Non-pigmented ciliary epithelial cell (primary cell): ENCODE data around the gene ADAMTSL1.
A peak's percentile ranks its signal among the peaks of the same experiment; 100 is the strongest.

Experiments
- DNase-seq: peaks from one replicate; pipeline ENCODE4 v3.0.0-alpha.2; 2010; ENCODE audit warnings: low read depth

ADAMTSL1 gene

DNA sequence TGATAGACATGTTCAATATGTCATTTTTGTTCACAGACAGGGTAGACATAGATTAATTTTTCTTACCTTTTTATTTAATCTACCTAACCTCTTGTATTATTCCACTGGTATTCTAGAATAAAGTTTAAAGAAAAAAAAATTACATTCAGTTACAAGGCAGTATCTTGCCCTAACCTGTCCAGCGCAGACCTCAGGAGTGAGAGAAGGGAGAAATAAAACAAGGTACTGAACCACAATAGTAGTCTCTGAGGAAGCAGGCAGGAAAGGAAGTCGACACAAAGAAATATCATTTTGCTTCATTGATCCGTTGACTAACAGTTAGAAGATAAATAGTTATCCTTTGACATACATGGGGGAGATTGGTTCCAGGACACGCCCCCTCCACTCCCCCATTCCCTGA, 12.5 kb upstream of the ADAMTSL1 start:
- DNase-seq: no peak

DNA sequence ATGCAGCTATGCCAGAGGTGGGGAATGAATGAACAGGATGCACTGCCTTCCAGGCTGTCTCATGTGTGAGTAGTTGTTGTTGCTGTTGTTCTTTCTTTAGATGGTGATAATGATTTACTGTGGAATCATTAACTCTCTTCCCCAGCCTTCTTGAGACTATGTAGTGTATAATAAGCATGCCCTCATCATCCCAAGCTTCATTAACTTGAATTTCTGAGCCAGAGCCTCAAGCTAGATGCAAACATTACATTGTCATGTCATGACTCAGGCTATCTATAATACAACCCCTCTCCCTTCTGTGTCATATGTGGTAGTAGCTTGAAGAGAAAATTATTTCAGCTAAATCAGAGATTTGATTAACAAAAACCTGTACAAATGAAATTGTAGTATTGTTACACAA, 10.0 kb upstream of the ADAMTSL1 start:
- DNase-seq: no peak

DNA sequence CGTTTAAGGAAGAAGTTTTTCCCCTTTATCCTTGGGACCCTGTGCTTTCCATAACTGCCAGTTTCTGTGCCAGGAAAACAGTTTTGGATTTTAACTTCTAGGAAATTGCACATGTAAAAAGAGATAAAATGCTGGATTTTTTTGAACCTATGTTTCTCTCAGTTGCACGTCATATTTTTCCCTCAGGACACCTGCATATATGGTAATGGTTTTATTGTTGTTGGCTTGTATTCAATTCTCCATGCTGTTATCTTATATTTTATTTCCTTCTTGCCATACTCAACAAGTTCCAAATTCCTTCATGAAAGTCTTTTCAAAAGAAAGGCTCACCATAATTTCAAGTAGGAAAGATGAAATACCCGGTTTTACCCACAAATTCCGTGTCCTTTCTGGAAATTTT, 7.9 kb upstream of the ADAMTSL1 start:
- no peak for DNase-seq

DNA sequence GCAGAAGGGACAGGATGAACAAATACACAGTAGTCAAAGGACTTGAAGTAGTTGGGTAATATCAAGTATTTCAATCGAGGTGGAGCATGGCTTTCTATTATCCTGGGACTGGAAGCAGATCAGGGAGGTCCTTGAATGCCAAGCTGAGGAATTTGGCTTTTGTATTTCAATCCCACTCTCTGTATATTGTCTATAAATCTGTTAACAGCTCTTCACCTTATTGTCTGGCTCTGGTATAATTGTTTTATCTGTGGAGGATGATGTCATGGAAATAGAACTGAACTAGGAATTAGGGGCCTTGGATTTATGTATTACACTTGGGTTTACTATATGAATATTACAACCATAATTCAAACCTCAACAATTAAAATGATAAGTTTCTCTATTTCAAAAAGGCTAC, 6.3 kb upstream of the ADAMTSL1 start:
- no peak for DNase-seq

DNA sequence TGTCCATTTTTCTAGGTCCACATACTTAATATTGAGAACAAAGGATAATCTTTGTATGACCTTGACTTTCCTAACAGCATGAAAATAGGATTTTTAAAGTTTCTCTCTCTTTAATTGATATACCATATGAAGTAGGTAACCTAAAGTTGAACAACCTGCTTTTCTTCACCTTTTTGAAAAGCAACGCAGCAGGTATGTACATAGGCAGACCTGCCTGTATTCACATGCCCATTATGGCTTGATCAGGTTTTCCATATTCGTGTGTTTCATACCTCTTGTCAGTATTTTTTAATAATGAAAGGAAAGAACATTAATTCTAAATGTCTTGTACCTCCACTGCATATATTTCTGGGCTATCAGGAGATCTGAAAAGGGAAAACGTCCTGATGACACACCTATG, 1.5 kb upstream of the ADAMTSL1 start:
- DNase-seq: no peak

DNA sequence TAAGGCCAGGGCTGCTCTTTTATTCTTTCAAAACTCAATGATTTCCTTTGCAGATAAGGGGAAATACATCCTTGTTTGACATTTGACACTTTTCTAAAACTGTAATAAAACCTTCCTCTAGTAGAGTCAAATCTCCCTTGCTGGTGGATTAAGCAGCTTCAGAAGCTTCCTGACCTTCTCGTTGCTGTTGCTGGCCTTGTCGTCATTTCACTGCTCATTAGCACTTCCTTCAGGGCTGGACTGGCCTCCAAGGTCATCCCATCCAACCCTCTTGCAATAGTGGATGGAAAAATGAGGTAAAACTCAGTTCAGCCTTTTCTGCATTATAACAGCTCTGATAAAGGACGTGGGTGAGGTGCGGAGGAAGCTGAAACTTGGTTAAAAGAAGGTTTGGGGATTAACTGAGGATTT, 1.1 kb upstream of the ADAMTSL1 start:
- DNase-seq: no peak

DNA sequence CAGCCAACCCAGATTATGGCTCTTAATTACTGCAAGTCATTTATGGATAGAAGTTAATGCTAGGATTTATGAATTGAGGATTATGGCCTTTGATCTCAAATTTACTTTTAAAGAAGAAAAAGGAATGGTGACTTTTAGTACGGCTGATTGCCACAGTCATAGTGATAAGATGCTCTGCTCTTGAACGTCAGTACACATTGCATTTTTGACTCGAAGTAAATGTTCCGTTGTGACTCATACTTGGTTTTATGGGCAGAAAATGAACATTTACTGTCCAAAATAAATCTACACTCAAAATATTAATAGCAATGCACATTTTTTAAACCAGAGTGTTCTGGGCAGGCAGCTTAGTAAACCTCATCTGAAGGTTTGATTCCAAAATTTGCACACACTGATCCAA, 830 bp downstream of the ADAMTSL1 start:
- no peak for DNase-seq

DNA sequence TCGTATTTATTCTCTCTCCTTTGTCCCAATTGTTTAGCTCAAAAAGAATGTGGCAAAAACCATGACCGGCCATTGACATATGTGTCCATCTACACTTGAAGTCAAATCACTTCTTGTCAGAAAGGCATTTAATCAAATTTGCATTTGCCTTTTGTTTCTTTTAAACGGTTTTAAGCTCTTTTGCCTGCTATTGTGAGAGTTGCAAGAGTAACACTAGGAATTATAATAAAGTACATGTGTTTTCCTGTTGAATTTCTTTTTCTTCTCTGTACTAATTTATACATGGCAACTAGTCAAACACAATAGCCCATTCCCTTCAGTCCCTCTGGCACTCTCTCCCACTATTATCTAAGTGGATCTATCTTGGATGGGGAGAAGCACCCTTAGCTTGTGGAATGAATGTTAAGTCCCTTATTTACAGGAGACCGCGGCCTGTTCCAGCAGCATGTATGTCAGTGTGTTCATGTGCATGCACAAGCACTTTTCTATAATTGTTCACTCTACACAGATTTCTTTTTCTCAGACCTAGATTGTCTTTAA, 3.2 kb downstream of the ADAMTSL1 start:
- DNase-seq: no peak

DNA sequence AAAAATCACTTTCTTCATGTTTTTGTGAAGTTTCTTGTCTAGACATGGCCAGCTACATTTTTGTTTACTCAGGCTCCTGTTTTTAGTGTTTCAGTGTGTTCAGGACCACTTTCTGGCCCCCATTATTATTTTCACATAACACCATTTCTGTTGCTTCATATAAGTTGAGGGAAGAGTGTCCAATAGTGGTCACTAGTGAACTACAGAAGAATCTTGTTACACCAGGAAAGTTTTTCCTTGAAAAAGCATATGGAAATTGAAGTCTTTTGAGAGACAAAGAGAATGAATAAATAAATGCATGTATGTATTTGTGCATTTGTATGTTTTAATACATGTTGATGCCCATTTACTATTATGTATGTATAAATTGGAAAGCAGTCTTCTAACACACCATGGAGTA, 3.8 kb downstream of the ADAMTSL1 start:
- DNase-seq: no peak

DNA sequence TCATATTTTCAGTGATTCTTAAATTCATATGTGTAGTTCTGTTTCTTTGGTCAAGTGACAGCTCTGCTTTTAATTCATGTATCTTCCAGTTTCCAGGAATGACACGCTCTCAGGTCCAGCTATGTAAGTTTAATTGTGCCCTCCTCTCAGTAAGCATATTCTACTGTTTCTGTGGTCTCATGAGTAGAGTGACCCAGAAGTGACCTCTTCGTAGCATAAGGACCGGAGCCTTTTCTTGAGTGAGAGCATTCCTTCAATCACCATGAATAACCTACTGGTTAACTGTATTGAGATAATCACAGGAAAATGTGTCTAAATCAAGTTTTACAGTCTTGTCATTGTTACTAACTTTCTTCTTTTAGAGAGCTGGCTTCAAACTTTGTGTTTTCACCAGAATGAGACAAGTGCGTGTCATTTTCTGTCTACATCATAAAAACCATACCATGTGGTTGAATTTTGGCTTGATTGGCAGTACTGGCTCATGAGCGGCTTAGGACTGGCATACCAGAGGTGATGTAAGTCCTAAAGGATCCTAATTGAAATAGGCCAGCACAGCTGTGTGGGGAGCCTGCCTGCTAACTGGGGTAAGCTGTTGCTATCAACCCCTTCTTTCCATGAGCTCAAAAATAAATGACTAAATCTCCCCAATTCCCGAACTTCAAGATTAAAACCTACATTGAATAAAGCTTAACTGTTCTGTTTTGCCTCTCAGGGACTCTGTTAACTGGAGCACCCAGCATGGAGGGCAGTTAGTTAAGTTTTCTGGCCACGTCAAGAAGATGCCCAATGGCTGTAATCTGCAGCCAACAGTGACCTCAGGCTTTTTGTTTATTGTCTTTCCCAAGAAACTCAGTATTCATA, 4.8 kb downstream of the ADAMTSL1 start:
- DNase-seq: no peak

DNA sequence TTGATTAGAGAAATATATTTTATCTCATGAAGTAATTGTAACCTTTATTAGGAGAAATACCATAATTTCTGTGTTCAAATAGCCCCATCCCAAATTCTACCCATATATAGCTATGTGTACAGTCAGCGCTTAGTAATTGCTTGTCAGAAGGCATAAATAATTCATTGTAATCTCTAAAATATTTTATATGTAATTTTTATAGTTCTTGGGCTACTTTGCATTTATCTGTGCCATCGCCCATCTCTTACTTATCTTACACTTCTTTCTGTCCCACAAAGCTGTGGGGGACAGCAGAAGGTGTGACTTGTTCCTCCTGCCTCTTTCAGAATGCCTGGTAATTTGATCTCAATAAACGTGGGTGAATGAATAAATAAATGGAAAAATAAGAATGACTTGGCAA, 5.5 kb downstream of the ADAMTSL1 start:
- DNase-seq: no peak

DNA sequence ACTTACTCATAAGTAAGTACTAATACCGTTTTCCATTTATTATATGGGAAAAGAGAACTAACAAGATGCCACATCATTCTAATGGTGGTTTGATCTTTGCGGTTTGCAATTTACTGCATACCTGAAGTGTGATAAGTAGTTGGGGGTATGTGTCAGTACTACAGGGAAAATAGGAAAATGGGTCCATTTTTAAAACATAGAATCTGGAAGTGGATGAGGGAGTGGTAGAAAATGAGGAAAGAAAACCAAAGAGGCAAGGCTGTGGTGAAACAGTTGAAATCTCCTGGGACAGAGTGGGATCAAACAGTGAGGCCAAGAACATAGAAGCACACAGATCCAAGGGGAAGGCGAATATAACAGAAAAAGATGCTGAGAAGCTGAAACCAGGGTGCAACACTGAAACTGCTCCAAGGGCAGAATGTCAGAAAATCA, 6.7 kb downstream of the ADAMTSL1 start:
- no peak for DNase-seq

DNA sequence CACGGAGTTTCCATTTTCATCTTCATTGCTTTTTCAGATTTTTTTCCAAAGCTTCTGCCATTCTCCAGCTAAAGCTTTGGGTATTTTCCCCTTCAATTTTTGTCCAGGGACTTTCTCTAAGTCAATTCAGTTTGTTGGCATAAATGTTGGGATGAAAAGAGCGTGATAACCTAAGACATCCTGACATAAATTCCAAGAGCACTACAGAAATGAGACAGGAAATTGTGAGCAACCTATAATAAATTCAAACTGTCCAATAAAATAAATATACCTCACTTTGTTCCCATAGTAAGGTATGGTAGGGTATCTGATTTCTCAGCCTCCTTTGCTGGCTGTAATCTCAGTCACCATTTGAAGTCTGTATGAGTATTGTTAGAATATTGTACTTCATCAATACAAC, 8.4 kb downstream of the ADAMTSL1 start:
- no peak for DNase-seq

DNA sequence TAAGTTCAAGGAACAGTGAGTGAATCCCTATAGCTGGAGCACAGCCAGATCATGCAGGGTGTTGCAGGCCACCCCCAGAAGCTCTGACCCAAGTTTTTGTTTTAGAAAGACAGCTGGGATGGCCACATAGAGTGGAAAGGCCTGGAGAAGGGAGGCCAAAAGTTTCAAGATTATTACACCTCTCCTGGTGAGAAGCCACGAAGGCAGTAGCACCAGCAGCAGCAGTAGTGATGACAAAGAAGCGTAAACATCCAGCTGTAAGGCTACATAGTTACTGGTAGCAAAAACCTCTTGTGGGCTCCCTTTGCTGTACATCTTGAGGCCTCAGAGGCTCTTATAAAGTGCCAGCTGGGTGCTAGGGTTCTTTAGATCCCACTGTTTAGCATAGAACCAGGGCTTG, 11.8 kb downstream of the ADAMTSL1 start:
- no peak for DNase-seq

DNA sequence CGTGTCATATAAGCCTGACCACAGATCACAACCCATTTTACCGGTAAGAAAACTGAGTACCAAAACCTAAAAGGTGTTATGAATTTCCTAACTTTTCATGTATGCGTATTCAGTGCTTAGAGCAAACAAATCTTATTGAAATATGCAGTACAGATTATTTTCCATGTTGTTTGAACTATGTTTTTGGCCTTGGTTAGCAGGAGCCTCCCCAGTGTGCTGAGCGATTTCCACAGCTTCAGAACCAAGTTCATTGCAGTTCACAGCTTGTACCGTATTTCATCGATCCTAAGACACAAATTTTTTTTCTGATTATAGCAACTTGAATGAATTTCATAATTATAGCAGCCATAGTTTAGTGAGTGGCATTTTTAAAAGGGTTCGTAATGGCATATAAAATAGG, 13.7 kb downstream of the ADAMTSL1 start:
- DNase-seq: no peak

DNA sequence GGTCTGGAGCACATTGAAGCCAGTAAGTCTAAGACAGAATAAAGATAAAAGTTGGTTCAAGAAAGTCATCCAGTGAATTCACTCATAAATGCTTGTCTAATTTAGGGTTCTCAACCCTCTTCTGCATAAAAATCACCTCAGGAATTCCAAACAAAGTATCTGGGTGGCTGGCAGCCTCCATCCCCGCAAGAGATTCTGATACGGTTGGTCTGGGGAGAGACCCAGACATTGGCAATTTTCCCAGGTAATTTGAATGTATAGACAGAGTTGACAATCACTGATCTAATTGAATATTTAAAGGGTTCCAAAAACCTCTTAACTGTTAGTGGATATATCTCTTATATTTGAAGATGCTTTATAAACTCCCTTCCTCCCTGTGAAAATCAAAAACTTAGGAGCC, 14.9 kb downstream of the ADAMTSL1 start:
- DNase-seq: no peak

DNA sequence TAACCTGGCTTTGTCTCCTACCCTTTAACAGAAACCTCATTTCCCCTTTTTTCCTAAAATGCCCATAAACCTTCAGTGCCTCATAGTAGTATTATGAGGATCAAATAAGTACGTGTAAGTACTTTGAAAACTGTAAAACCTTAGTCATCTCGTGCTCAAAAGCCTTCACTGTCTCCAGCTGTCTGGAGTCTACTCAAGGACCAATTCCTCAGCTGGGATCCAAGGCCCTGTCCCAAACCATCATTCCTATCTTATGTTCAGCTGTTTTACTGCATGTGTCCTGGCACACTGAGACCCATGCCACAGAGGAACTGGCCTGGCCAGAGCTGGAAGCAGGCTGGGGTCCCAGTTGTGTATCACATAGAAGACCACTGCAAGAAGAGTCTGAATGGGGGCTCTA, 15.9 kb downstream of the ADAMTSL1 start:
- DNase-seq: no peak

DNA sequence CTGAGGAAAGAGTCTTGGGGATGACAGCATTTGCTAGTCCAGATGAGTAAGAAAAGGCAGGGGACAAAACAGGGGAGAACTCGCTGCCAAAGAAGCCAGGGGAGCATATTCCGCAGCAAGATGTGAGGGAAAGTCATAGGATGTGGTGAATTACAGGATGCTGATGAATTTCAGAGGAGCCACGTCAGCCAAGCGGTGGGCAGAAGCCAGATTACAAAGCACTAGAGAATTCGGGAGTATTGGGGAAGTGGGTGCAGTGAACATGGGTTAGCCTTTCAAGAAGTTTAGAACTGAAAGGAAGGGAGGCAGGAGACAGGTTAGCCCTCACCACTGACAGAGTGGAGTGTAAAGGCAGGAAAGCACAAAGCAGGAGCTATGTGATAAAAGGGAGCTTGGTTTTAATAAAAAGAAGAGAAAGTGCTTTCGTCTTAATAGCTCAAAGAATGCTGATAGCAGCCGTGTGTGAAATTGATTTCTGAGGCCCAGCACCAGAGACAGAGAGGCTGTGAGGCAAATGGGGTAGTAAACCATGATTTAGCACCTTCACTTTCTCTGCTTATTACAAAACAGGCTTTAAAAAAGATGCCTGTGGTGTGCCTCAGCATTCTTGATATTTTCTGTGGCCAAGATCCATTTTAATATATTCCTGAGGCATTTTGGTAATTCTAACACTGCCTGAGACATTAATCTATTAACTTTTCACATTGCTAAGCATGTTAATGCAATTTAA, 16.9 kb downstream of the ADAMTSL1 start:
- peak; percentile 99 for DNase-seq

DNA sequence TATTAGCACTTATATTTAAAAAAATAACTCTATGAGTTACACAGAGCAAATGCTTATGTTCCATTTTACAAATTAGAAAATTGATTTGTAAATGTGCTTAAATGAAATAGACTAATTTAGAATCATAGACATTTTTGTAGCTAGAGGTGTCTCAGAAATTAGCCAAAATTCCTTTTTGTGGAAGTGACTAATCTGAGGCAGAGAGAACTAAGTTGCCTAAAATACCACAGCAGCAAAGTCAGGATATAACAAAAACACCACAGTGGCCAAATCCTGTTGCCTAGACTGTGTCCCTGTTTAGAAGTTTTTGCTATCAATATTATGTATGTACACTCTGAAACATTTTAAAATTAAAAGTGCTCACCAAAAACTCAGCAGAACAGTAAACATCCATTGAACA, 18.7 kb downstream of the ADAMTSL1 start:
- DNase-seq: no peak

DNA sequence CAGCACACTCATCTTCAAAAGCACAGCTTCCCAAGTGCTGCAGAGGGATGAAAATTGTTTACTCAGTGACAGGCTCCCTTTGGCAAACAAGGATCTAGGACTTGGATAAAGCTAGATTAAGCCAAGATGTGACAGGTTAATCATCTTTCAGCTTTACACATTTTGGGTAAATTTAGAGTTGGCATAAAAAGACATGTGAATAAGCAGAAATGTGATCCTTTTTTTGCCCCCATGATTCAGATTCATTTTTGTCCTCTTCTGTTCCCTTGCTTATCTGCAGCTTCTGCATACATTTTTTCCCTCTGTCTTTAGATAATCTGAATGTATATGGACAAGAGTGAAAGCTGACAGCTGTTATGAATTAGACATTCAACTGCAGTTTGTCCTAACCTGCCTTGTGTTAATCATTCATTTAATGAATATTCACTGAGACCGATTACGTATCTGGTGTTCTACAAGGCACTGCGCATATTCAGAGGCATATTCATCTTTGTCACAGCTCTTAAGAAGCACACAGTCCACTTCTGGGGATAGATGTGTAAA, 19.6 kb downstream of the ADAMTSL1 start:
- DNase-seq: no peak

DNA sequence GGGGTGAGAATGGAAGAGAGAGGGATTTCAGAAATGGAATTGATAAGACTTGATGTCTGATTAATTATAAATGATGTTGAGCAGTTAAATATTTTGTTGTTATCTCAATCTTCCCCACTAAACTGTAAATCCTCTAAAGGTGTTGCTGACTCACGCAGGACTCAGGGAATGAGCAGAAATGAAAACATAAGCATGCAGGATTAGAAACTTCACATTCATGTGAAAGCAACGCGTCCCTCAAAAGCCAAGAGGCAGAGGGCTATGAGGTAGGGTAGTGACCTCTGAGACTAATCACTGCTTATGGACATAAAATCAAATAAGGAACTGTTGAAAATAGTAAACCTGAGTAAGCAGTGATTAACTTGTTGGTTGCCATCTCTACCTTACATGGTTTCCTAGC, 21.1 kb downstream of the ADAMTSL1 start:
- no peak for DNase-seq

DNA sequence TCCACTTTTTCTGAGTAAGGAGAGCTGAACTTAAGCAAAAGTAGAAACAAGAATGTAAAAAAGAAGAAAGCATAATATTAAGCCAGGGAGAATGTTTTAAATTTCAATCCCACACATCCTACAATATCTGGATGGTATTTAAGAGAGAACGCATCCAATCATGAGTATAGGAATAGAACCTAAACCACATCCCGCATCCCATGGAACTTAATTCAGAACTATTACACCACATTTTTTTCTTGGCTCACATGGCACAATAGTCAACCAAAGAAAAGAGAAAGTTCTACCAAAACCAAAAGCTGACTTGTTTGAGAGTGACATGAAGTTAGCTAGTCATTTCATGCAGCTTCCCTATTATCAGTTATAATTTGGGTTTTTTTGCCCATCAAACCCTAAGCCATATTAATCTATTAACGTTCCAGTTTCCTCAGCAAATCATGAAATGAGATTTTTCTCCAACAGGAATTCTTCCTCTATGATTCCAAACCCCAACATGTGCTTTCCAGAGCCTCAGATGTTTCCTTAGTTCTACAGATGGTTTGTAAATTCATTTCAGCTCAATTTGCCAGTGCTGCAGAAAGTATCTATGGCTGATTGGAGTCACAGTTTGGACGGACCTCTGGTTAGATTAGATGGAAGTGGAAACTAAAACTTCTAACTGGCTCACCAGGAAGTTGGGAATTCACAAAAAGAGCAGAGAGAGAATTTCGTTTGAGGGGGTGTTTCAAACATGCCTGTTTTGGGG, 22.5 kb downstream of the ADAMTSL1 start:
- DNase-seq: no peak
